Measurements from ENCODE around the gene RPS6KA6.
"Not testable (repeated sequence)": the region's sequence is repeated elsewhere in the genome, so short reads cannot be mapped to it uniquely, and the experiment has no call there.

Gene RPS6KA6

GRCh38 chrX:84162401-84162800 is 25.6 kb downstream of the RPS6KA6 start:
- no peak for DNase-seq (ENCODE audit: low read depth)

- no peak for DNase-seq (ENCODE audit: low read depth)
Observed at GRCh38 chrX:84161641-84162040, 26.4 kb downstream of the RPS6KA6 start.

- DNase-seq (ENCODE audit: low read depth): no peak
Observed at GRCh38 chrX:84160736-84161135, 27.3 kb downstream of the RPS6KA6 start.

- DNase-seq (ENCODE audit: low read depth): no peak
Observed at GRCh38 chrX:84156821-84157220, 31.2 kb downstream of the RPS6KA6 start.

- no peak for DNase-seq (ENCODE audit: low read depth)
Observed at GRCh38 chrX:84155938-84156337, 32.1 kb downstream of the RPS6KA6 start.

GRCh38 chrX:84153538-84153937 is 34.5 kb downstream of the RPS6KA6 start:
- no peak for DNase-seq (ENCODE audit: low read depth)

- no peak for DNase-seq (ENCODE audit: low read depth)
Observed at GRCh38 chrX:84144991-84145390, 43.0 kb downstream of the RPS6KA6 start.

GRCh38 chrX:84144281-84144680 is 43.7 kb downstream of the RPS6KA6 start:
- DNase-seq (ENCODE audit: low read depth): no peak

- DNase-seq (ENCODE audit: low read depth): no peak
Observed at GRCh38 chrX:84133023-84133422, 55.0 kb downstream of the RPS6KA6 start.

- DNase-seq (ENCODE audit: low read depth): no peak
Observed at GRCh38 chrX:84123585-84123984, 64.4 kb downstream of the RPS6KA6 start.

GRCh38 chrX:84118769-84119168 is 69.2 kb downstream of the RPS6KA6 start:
- no peak for DNase-seq (ENCODE audit: low read depth)

GRCh38 chrX:84118315-84118714 is 69.7 kb downstream of the RPS6KA6 start:
- DNase-seq (ENCODE audit: low read depth): no peak

- no peak for DNase-seq (ENCODE audit: low read depth)
Observed at GRCh38 chrX:84108584-84108983, 79.4 kb downstream of the RPS6KA6 start.

GRCh38 chrX:84099120-84099519 is 88.9 kb downstream of the RPS6KA6 start:
- DNase-seq (ENCODE audit: low read depth): no peak

GRCh38 chrX:84079479-84080197 is 108.4 kb downstream of the RPS6KA6 start:
- DNase-seq (ENCODE audit: low read depth): not testable (repeated sequence)

- no peak for DNase-seq (ENCODE audit: low read depth)
Observed at GRCh38 chrX:84078991-84079390, 109.0 kb downstream of the RPS6KA6 start.

GRCh38 chrX:84064814-84065213 is 123.2 kb downstream of the RPS6KA6 start:
- DNase-seq (ENCODE audit: low read depth): no peak

GRCh38 chrX:84064164-84064563 is 123.8 kb downstream of the RPS6KA6 start:
- no peak for DNase-seq (ENCODE audit: low read depth)

GRCh38 chrX:84047339-84047738 is 140.7 kb downstream of the RPS6KA6 start:
- DNase-seq (ENCODE audit: low read depth): no peak

- DNase-seq (ENCODE audit: low read depth): no peak
Observed at GRCh38 chrX:84046403-84046984, 141.5 kb downstream of the RPS6KA6 start.

- no peak for DNase-seq (ENCODE audit: low read depth)
Observed at GRCh38 chrX:84044051-84044450, 143.9 kb downstream of the RPS6KA6 start.
